A673 (cell line): ENCODE measurements around the gene GET3.
"Not testable (repeated sequence)": the region's sequence is repeated elsewhere in the genome, so short reads cannot be mapped to it uniquely, and the experiment has no call there.

Experiments used
- CTCF ChIP-seq: fragments of 300-800, 200-600 bp; sonication (generic); conservative IDR thresholded peaks from 2 replicates; pipeline ENCODE4 v1.5.1; 2017; ENCODE audit warnings: low read depth, mild to moderate bottlenecking, antibody characterized with exemption, low read length, moderate library complexity, mixed read lengths
- EZH2 ChIP-seq: fragments of 200-600 bp; sonication (generic); IDR thresholded peaks from 2 replicates; pipeline ENCODE4 v1.6.1; 2017; ENCODE audit warnings: borderline replicate concordance, low read depth, mild to moderate bottlenecking, mixed read lengths, antibody characterized with exemption, low read length; ENCODE audit not compliant: poor library complexity, severe bottlenecking

- not testable (repeated sequence) for TF ChIP-seq CTCF, EZH2
Observed at GRCh38 chr19:12725612-12726011, 11.7 kb upstream of the GET3 start.
